ENCODE results near the gene KDM4B. TPM values are rescaled to one million over a fixed set of nuclear protein-coding genes. Genes with fewer than 3 reads are reported as not detected.

Gene KDM4B
- total RNA-seq, 1 donor from 2014 or later, result 13.7 TPM

DNA sequence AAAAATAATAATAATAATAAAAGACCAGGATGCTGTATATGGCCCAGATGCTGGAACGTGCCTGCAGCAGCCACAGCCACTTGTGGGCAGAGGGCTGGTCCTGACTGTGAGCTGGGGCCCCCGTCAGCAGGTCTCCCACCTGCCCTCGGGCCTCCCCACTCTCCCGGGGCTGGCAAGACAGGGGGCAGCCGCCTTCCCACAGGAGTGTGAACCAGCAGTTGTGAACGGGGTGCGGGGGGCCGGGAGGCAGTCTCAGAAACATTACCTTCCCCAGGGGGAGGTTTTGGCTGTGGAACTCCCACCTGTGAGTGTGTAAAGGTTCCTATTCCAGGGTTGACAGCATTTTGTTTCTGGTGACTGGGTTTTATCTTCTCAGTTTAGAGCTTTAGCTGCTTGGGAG, 151.4 kb downstream of the KDM4B start:
- DNase-seq (ENCODE audit: low read depth, low spot score), result no peak

DNA sequence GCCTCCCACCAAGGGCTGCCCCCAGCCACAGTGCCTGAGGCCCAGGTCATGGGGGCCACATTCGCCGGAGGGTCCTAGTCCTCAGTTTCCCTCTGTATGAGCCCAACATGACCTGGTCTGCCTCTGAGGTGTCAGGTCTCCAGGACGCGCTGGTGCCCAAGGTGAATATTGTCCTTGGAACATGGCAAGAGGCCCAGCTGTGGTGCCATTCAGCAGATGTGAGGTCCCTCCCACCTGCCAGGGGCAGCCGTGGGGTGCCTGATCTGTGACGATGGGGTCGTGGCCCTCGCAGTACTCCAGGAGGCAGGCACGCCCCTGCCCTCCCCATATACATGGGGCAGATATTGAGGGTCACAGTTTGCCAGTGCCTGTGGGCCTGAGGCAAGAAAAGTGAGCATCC, 151.9 kb downstream of the KDM4B start:
- DNase-seq (ENCODE audit: low read depth, low spot score), result no peak

DNA sequence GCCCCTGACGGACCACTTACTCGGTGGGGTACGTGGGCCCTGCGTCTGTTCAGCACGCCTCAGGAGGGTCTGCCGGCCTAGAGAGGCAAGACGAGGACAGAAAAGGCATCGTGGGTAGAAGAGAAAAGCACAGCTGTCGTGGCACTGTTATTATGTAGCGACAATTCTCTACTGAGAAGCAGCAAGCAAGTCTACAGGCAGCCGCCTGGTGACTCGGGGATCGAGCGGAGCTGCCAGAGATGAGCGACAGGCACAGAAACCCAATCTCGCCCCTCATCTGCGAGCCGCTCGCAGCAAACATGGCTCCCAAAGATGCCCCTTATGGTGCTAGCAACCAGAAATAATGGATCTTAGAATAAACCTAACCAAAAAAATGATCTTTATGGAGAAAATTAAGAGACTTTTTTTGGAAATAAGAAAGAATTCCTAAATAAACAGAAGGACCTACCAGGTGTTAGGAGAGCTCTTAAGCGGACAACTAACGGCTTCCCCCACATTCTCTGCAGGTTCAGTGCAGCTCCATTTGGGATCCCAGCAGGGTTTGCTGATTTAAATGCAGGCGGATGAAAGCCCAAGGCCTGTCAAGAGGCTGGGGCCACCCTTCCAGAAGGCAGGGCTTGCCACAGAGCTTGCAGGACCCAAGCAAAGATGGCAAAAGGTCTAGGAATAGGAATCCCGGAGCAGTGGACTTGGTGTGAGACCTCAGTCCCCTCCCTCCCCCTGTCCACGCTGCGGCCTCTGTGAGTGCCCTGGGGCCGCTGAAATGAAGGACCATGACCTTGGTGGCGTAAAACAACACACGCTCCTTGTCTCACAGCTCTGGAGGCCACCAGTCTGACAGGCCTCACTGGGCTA, 152.6 kb downstream of the KDM4B start:
- DNase-seq (ENCODE audit: low read depth, low spot score), result no peak

DNA sequence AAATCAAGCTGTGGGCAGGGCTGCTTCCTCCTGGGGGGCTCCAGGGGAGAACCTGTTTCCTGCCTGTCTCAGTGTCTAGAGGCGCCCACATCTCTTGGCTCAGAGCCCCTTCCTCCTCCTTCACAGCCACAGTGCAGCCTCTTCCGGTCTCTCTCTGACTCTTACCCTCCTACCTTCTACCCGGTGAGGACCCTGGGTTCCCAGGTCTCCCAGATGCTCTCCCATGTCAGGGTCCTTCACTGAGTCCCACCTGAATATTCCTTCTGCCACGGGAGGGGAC, 153.1 kb downstream of the KDM4B start:
- no peak for DNase-seq (ENCODE audit: low read depth, low spot score)

DNA sequence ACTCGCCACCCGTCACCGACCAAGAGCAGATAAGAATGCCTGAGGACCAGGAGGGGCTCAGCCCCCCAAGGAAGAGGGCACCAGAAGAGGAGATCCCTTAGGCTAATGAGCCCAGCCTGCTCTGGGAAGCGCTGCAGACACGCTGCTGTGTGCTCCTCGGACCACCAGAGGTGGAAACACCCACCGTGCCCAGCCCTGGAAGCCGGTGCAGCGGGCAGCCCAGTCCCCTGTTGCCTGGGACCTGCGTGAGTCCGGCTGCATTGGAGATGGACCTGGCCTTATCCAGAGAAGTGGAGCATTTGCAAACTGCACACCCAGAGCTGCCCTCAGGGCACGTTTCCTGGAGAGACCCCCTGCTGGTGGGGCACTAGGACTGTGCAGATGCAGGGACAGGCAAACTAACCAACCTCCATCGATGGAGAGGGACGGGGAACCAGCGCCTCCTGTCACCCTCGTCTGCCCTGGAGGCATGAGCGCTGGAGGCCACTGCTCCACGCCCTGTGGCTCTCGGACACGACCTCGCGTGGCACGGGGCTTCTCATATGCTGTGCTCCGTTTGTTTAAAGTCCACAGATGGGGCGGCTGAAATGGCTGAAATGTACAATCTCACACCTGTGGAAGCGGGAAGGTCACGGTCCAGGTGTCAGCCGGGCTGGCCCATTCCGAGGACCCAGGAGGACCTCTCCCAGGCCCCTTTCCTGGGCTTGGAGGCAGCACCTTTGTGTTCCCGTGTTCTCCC, 153.9 kb downstream of the KDM4B start:
- no peak for DNase-seq (ENCODE audit: low read depth, low spot score)

DNA sequence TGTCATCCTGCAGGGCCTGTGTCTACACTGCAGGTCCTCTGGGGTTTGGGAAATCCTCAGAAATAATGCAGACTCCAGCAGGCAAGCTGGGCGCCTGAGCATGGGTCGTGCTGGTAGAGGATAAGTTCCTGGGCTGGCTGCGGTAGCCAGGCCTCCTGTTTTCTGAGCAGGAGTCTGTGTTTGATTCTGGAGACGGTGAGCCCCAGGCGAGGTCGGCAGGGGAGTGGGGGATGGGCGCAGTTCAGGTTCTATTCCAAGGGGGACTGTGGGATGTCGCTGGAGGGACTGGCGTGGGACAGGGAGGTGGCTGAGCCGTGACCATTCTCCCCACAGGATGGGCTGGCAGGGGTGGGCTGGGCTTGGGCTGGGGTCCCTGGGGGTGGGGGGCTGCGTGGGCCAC, 154.7 kb downstream of the KDM4B start:
- DNase-seq (ENCODE audit: low read depth, low spot score), result no peak

DNA sequence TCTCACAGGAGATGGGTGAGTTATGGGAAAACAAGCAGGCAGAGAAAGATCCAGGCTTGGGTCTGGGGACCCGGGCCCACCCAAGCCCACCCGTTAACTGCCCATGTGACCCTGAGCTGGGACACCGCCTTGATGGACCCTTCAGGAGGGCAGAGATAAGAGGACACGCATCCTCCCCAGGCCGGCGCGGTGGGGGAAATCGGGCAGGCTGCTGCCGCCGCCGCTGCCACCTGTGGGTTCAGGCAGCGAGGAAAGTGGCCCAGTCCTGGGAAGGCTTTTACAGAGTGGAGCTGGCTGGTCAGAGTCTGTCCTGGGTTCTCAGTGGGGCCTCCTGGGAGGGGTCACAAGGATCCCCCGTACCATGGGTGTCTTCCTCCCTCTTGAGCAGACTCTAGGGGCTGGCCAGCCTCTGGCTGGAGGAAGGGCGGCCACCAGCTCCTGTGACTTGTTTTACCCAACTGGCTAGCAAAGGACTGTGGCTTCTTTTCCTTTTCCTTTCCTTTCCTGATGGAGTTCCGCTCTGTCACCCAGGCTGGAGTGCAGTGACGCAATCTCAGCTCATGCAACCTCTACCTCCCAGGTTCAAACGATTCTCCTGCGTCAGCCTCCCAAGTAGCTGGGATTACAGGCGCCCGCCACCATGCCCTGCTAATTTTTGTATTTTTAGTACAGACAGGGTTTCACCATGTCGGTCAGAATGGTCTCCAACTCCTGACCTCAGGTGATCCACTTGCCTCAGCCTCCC, 155.4 kb downstream of the KDM4B start:
- no peak for DNase-seq (ENCODE audit: low read depth, low spot score)

DNA sequence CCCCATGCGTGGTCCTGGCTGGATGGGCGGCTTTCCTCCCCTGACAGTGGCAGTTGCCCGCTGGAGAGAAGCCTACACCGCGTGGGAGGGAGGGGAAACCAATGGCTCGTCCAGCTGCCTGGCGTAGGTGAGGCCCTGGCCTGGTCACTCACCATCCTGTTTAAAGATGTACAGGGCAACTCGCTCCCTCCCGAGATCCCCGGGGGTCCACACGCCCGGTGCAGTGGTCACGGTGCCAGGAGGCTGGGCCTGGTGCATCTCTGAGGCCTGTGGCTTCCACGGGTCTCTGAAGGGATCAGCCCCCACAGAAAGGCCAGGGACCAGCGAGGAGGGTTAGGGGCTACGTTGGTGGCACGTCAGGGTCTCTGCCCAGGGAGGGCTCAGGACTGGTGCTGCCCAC, 156.5 kb downstream of the KDM4B start:
- DNase-seq (ENCODE audit: low read depth, low spot score), result no peak

DNA sequence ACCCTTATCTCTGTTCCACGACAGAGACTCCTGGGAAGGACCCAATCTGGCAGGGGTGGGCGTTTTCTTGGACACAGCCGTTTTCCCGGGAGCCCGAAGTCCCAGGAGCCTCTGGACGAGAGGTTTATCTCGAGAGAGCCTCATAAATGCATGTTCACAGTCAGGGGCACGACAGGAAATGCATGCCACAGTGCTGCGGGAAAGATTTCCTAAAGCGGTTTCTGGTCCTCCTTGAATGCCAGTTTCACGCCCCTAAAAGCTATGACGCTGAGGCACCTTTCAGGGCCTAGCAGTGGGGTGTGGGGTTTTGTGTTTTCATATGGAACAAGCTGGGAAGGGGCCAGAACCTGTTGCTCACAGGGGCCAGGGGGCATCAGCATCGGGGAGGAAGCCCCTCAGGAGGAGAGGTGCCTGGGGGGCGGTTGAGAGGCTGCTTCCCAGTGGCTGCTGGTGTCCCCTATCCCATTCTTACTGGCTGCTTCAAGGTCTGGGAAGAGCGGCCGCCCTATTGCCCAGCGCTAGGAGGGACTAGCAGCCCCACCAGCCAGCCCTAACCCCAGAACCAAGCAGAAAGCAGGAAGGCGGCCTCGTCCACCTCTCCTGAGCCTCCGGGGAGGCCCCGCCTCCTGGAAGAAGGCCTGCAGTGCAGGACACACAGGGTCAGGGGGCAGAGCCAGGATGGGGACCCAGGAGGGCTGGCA, 157.0 kb downstream of the KDM4B start:
- no peak for DNase-seq (ENCODE audit: low read depth, low spot score)

DNA sequence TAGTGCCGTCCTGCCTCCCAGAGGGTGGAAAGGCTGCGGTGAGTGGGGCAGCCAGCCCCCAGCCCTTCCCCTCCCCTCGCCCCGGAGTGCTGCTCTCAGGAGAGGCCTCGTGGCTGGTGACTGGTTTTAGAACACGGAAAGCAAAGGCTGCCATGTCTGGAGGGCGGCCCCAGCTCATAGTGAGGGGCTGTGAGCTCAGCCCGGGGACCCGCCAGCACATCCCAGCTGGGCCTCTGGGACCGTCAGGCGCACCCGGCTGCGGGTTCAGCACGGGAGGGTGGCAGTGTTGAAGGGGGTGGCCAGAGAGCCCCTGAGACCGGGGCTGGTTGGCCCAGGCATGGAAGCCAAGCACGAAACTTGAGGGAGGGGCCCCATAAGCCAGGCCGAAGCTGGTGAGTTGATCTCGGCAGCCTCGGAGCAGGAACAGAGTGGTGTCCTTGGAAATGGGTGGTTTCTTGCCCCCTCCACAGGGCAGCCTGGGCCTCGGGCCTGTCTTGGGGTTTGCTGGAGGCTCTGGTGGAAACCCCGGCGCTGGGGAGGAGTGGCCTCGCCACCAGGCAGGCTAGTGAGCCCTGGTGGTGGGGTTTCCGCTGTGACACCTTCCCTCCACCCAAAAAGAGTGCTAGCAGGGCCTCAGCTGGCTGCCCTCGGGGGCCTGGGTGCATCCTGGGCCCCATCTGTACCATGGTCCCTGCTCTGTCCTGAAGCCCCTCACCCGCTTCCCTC, 157.7 kb downstream of the KDM4B start:
- DNase-seq (ENCODE audit: low read depth, low spot score), result no peak

DNA sequence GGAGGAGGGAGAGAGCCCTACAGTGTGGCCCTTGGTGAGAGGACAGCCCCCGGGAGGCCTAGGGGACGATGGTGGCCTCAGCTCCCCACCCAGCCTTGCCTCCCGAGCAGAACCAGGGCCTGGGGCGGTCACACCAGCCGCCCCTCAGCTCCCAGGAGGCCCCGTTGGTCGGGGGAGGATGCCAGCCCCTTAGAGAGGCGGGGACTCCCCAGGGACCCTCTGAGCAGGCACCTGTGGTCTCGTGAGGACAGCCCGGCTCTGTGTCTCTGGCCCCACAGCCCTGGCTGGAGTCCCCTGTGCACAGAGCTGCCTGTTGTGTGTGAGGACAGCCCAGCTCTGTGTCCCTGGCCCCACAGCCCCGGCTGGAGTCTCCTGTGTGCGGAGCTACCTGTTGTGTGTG, 158.8 kb downstream of the KDM4B start:
- DNase-seq (ENCODE audit: low read depth, low spot score), result no peak

DNA sequence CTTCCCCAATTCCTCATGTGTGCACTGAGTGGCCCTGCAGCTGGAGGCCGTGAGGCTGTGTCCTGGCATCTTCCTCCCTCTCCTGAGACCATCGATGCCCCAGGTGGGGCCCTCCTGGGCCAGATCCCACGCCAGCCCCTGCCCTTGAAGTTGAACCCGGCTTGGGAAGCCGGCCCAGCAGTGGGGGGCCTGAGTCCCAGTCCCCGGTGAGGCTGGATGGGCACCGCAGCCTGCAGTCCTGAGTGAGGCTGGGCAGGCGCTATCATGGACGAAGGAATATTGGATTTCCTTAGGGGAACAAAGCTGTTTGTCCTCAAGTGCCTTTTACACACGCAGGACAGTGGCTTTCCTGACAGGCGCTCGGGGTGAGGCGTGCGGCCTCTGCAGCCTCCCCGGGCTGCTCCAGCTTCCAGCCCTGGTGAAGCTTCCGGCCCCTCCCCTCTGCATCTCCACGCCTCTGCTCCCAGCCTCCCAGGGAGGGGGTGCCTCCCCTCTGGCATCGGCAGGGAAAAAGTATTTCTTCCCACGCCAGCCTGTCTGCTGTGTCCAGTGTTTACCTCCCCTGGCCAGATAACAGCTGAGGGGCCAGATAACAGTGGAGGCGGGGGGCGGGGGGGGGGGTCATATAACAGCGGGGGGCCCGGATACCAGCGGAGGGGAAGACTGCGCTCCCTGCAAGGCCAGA, 159.5 kb downstream of the KDM4B start:
- peak; percentile 4 for DNase-seq (ENCODE audit: low read depth, low spot score)

DNA sequence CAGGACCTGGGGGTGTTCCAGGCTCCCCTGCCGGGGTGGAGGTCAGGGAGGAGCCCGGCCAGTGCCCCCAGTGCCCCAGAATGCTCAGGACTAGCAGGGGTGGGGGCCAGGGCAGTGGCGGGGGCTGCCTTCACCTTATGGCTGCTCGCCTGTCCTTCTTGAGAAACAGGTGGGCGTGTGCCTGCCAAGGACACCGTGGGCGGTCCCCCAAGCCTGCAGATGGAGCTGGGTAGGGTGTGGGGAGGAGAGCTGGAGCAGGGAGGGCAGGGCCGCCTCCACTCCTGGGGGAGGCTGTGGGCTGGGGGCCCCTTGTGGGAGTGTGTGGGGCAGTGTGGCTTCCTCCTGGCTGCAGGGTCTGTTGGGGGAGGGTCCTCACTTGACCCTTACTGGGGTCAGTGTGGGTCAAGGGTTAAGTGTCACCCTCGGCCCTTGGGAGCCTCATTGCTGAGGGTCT, 160.1 kb downstream of the KDM4B start:
- no peak for DNase-seq (ENCODE audit: low read depth, low spot score)

DNA sequence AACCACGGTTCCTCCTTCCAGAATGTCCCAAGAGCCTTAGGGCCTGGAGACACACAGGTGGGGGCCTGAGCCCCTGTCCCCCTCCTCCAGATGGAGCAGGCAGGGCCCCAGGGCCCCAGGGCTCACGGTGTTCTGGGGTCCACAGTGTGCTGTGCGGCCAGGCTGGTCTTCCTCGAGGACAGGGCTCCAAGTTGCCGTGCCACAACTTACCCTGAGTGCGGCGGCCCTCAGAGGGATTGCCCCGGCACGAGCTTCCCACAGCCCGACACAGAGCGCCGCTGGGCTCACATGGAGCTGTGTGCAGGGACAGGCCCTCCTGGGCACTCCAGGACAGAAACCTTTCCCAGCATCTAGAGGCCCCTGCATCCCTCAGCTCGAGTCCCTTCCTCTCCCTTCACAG, 160.8 kb downstream of the KDM4B start:
- no peak for DNase-seq (ENCODE audit: low read depth, low spot score)

DNA sequence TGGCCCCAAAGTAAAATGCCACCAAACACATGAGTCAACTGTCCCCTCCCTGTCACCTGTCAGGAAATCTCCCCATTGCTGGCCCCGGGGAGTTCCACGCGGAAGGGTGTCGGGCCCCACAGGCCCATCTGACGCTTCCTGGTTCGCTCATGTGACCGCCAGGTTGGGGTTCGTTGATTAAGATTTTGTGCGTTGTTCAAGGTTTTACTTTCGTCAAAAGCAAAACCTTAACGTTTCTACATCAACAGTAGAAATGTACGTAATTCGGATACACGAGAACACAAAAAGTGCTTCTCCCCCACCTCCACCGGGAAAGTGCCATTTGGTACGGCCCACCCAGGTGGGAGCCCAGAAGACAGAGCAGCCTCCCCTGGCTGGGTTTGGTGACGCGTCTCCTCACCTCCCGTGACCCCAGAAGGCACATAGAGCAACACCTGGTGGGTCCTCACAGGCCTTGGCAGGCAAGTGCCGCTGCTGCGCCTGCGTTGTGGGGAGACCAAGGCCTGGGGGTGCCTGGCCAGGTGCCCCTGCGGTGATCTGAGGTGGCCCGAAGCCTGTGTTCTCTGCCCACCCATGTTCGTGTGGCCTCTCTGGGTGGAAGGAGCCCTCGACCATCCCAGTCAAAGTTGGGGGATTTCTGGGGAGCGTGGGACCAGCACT, 161.6 kb downstream of the KDM4B start:
- no peak for DNase-seq (ENCODE audit: low read depth, low spot score)

DNA sequence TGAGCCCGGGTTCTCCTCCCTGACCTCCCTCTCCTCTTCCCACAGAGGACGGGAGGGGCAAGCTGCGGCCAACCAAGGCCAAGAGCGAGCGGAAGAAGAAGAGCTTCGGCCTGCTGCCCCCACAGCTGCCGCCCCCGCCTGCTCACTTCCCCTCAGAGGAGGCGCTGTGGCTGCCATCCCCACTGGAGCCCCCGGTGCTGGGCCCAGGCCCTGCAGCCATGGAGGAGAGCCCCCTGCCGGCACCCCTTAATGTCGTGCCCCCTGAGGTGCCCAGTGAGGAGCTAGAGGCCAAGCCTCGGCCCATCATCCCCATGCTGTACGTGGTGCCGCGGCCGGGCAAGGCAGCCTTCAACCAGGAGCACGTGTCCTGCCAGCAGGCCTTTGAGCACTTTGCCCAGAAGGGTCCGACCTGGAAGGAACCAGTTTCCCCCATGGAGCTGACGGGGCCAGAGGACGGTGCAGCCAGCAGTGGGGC, 162.2 kb downstream of the KDM4B start:
- DNase-seq (ENCODE audit: low read depth, low spot score), result no peak

DNA sequence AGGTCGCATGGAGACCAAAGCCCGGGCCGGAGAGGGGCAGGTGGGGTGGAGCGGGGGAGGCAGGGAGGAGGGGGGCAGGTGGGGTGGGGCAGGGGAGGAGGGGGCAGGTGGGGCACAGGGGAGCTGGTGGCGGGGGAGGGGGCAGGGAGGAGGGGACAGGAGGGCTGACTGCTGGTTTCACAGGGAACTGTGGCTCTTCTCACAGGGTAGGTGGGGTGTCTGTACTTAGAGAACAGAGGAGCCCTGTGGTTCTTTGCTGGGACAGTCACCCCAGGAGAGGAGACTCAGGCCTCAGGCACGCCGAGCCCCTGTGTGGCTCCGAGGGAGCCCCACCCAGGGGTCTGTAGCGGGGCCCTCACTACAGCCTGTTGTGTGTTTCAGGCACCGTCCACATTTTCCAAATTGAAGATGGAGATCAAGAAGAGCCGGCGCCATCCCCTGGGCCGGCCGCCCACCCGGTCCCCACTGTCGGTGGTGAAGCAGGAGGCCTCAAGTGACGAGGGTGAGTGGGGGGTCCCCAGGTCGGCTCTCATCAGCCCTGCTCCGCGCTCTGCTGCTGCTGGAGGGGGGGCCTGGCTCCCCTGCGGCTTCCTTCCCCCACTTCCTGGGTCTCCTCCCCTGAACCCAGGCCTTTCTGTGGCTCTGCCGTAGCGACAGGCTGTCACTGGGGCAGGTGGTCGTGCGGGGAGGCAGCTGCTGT, 162.7 kb downstream of the KDM4B start:
- DNase-seq (ENCODE audit: low read depth, low spot score), result no peak

DNA sequence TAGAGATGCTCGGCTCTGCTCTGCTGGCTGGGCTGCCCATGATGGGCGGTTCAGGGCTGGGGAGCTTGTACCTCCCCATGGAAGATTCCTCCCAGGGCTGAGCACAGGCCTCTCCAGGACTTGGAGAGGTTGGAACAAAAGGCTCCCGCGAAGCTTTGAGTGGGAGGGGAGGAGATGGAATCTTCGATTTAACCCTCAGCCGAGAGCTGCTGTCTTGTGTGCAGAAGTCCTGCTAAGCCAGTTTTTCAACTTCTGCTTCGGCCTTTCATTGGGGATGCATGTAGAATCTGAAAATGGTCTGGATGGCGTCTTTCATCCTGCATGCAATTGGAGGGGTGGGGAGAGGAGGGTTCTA, 163.3 kb downstream of the KDM4B start:
- DNase-seq (ENCODE audit: low read depth, low spot score), result no peak
